ENCODE data around the gene GATB.

- no peak for TF ChIP-seq CTCF (conservative IDR thresholded peaks at IDR 0.05)
- no peak for TF ChIP-seq ZFX (IDR thresholded peaks at IDR 0.05)
Measured at GRCh38 chr4:151626228-151626627, 134.6 kb downstream of the GATB start.

Data from C4-2B (cell line).